Fibroblast of villous mesenchyme (primary cell): ENCODE results near the gene KLHL40. TPM values are rescaled to one million over a fixed set of nuclear protein-coding genes. Genes with fewer than 3 reads are reported as not detected.

Source experiments
- DNase-seq: peaks from one replicate; pipeline ENCODE4 v3.0.0-alpha.2; 2010; ENCODE audit warnings: low read depth
- H3K4me3 ChIP-seq: 2 replicates; pipeline ENCODE4 v1.5.1; 2011; ENCODE audit warnings: low read depth, mild to moderate bottlenecking, low read length
- CTCF ChIP-seq: IDR thresholded peaks from 2 replicates; pipeline ENCODE4 v1.5.1; 2012; ENCODE audit warnings: low read depth, mild to moderate bottlenecking, low read length; ENCODE audit not compliant: insufficient read depth
- total RNA-seq: library from RNA; depleted of rRNA; stranded (reverse); fragments of >200 nt; gene quantifications from 2 replicates; pipeline ENCODE4 v1.2.3, GENCODE V29; 2012

The KLHL40 gene
- total RNA-seq, 1 donor = not detected

DNA sequence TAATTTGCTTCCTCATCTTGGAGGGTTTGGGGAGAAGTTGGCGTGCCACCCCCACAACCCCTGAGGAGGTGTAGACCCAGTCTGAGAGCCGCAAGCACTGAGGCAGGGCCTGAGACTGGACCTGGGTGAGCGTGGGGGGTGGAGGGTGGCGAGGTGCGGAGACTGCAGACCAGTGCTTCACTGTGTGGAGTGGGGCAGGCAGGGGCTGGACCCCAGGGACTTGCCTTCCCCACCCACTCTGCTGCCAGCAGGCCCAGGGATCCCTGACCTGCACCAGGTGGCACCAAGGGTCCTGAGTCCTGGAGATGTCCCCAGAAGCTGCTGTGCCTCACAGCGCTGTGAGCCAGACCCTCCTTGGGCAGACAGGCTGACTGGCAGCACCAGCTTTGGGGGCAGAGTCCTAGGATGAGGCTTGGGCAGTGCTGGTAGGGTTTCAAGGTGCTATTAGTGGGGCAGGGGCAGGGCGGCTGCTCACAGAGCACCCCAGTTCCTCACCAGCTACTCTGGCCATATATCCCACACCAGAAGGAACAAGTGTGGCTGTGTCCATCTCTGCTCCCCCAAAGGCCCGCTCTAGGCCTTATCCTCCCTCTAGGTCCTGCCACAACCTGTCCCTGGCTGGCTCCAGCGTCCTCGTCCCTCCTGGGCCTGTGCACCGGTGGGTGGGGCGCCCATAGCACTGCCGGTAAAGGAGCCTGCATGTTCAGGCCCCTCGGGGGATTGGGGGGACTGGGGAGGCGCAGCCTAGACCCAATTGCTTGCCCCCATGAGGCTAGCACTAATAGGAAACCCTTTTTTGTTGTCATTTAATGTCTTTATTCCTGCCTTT is 20.1 kb upstream of the KLHL40 start:
- TF ChIP-seq CTCF = no peak
- no peak for DNase-seq

GRCh38 chr3:42666022-42666421 is 19.3 kb upstream of the KLHL40 start:
- TF ChIP-seq CTCF = no peak
- H3K4me3 ChIP-seq = no peak overlapping the region
- no peak for DNase-seq

More for the DNA sequence above, 20.1 kb upstream of the KLHL40 start:
- H3K4me3 ChIP-seq = no peak overlapping the region

DNA sequence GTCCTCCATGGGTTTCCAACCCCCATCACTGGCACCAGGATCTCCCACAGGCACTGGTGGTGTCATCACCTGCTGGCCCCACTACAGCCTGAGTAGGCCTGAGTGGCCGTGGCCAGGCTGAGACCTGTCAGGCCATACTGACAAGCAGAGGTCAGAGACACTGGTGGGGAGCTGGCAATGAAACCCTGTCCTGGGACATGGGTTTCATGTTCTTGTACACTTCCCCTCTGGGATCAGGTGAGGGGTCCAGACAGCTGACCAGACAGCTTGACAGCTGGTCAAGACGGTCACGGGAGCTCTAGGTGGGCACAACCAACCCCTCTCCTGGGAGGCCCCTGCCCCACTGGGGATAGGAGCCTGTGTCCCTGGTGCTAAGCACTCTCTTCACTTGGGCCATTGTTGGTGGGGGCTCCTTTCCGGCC is 18.7 kb upstream of the KLHL40 start:
- no peak overlapping the region for H3K4me3 ChIP-seq
- DNase-seq = no peak
- TF ChIP-seq CTCF = no peak

GRCh38 chr3:42667096-42667522 is 18.2 kb upstream of the KLHL40 start:
- H3K4me3 ChIP-seq = no peak overlapping the region
- DNase-seq = no peak
- no peak for TF ChIP-seq CTCF

GRCh38 chr3:42667523-42668412 is 17.6 kb upstream of the KLHL40 start:
- no peak overlapping the region for H3K4me3 ChIP-seq
- no peak for TF ChIP-seq CTCF
- no peak for DNase-seq

GRCh38 chr3:42668413-42668760 is 16.9 kb upstream of the KLHL40 start:
- DNase-seq = no peak
- TF ChIP-seq CTCF = no peak
- H3K4me3 ChIP-seq = no peak overlapping the region
